ENCODE data around the gene CASKIN1. TPM values are rescaled to one million over a fixed set of nuclear protein-coding genes. Genes with fewer than 3 reads are reported as not detected.

Gene CASKIN1
- total RNA-seq, 4 donors from 2014 or later = under 0.01 to 0.14 TPM; not detected in 2

GRCh38 chr16:2207872-2208271, 11.5 kb upstream of the CASKIN1 start:
- no peaks in the 10 kb centered on the region for H3K9me3 ChIP-seq
- peaks cover 17 to 28% (median 23%) of the 10 kb centered on the region in 4 donors for H3K4me1 ChIP-seq
- no peaks in the 10 kb centered on the region for H3K27me3 ChIP-seq
- 91 to 100% methylated on average over 1 to 8 of the region's 9 CpGs for WGBS, 2 donors (ENCODE audit: low coverage in 1 of 2)
- no peak for DNase-seq
- TF ChIP-seq POLR2A (IDR thresholded peaks at IDR 0.05) = no peak
- TF ChIP-seq EP300 (IDR thresholded peaks at IDR 0.05; ENCODE audit: low read depth) = no peak
- TF ChIP-seq CTCF (IDR thresholded peaks at IDR 0.05) = no peak
- TF ChIP-seq POLR2AphosphoS5 (IDR thresholded peaks at IDR 0.05) = no peak
- H3K36me3 ChIP-seq = peaks cover 0 to 13% (median 3%) of the 10 kb centered on the region in 4 donors
- in situ Hi-C loops (cut with MboI; ENCODE audit: low pct_ligation_motif_present in 1 of 4, low pct_unique_long_range_greater_than_20kb in 1 of 4, low sequenced_read_pairs in 3 of 4) = no loop called here
- H3K27ac ChIP-seq = no peak overlapping the region
- no peak overlapping the region for H3K4me3 ChIP-seq
- intact Hi-C loops (cut with DNase I; ENCODE audit: low total_unique reads) = no loop called here

GRCh38 chr16:2206780-2207433, 10.5 kb upstream of the CASKIN1 start:
- no peak for TF ChIP-seq CTCF (IDR thresholded peaks at IDR 0.05)
- TF ChIP-seq POLR2AphosphoS5 (IDR thresholded peaks at IDR 0.05) = no peak
- no peak for TF ChIP-seq POLR2A (IDR thresholded peaks at IDR 0.05)
- TF ChIP-seq EP300 (IDR thresholded peaks at IDR 0.05; ENCODE audit: low read depth) = no peak
- intact Hi-C loops (cut with DNase I; ENCODE audit: low total_unique reads) = no loop called here
- in situ Hi-C loops (cut with MboI; ENCODE audit: low pct_ligation_motif_present in 1 of 4, low pct_unique_long_range_greater_than_20kb in 1 of 4, low sequenced_read_pairs in 3 of 4) = no loop called here
- Histone ChIP-seq H3K27me3 (no peaks in the 10 kb centered on the region), H3K36me3 (peaks cover 0 to 13% (median 3%) of the 10 kb centered on the region in 4 donors), H3K4me1 (peaks cover 11 to 19% (median 14%) of the 10 kb centered on the region in 4 donors), H3K4me3 (no peak overlapping the region), H3K9me3 (no peaks in the 10 kb centered on the region), H3K27ac (no peak overlapping the region)
- WGBS, 2 donors (ENCODE audit: low coverage in 1 of 2) = 93% methylated on average over 21 of the region's 23 CpGs; no CpG with 5 or more reads in 1 of the 2 donors
- DNase-seq = no peak

- 75% methylated on average over 15 of the region's 18 CpGs; no CpG with 5 or more reads in 1 of the 2 donors for WGBS, 2 donors (ENCODE audit: low coverage in 1 of 2)
- peaks cover 0 to 13% (median 3%) of the 10 kb centered on the region in 4 donors for H3K36me3 ChIP-seq
- H3K27ac ChIP-seq = peak overlapping the region in 3 of 4 donors; percentile 94 to 99 (median 96)
- in situ Hi-C loops (cut with MboI; ENCODE audit: low pct_ligation_motif_present in 1 of 4, low pct_unique_long_range_greater_than_20kb in 1 of 4, low sequenced_read_pairs in 3 of 4) = no loop called here
- DNase-seq = no peak
- H3K9me3 ChIP-seq = no peaks in the 10 kb centered on the region
- no peaks in the 10 kb centered on the region for H3K27me3 ChIP-seq
- TF ChIP-seq POLR2A (IDR thresholded peaks at IDR 0.05) (no peak), EP300 (IDR thresholded peaks at IDR 0.05; ENCODE audit: low read depth) (no peak), POLR2AphosphoS5 (IDR thresholded peaks at IDR 0.05) (no peak), CTCF (IDR thresholded peaks at IDR 0.05) (no peak)
- intact Hi-C loops (cut with DNase I; ENCODE audit: low total_unique reads) = no loop called here
- H3K4me3 ChIP-seq = peak overlapping the region in 2 of 4 donors; percentile 80 to 90
- peaks cover 11 to 18% (median 13%) of the 10 kb centered on the region in 4 donors for H3K4me1 ChIP-seq
These were observed 10.0 kb upstream of the CASKIN1 start for GRCh38 chr16:2206420-2206779.

- no peaks in the 10 kb centered on the region for H3K27me3 ChIP-seq
- H3K36me3 ChIP-seq = peaks cover 0 to 13% (median 3%) of the 10 kb centered on the region in 4 donors
- in situ Hi-C loops (cut with MboI; ENCODE audit: low pct_ligation_motif_present in 1 of 4, low pct_unique_long_range_greater_than_20kb in 1 of 4, low sequenced_read_pairs in 3 of 4) (no loop called here), intact Hi-C loops (cut with DNase I; ENCODE audit: low total_unique reads) (no loop called here)
- peak overlapping the region; percentile 62 to 90 (median 84) for H3K4me3 ChIP-seq
- peak overlapping the region; percentile 94 to 99 (median 95) for H3K27ac ChIP-seq
- no peaks in the 10 kb centered on the region for H3K9me3 ChIP-seq
- no peak for DNase-seq
- peaks cover 11 to 18% (median 13%) of the 10 kb centered on the region in 4 donors for H3K4me1 ChIP-seq
- no peak for TF ChIP-seq POLR2AphosphoS5 (IDR thresholded peaks at IDR 0.05)
- TF ChIP-seq EP300 (IDR thresholded peaks at IDR 0.05; ENCODE audit: low read depth) = no peak
- no peak for TF ChIP-seq POLR2A (IDR thresholded peaks at IDR 0.05)
- no peak for TF ChIP-seq CTCF (IDR thresholded peaks at IDR 0.05)
- 10% methylated on average over 15 of the region's 16 CpGs; no CpG with 5 or more reads in 1 of the 2 donors for WGBS, 2 donors (ENCODE audit: low coverage in 1 of 2)
These were observed 9.5 kb upstream of the CASKIN1 start for GRCh38 chr16:2205967-2206313.
